ENCODE measurements around the gene KRTAP19-2. TPM values are rescaled to one million over a fixed set of nuclear protein-coding genes. Genes with fewer than 3 reads are reported as not detected.

The KRTAP19-2 gene
- total RNA-seq, 1 experiment from 2014 or later, result not detected

Small RNA genes lying within 50 kb of the gene (small RNA-seq; reads per million reads assigned to genes)
- gene AP000567.1, result not detected
- not detected for gene KRTAP19-10P
- gene KRTAP19-11P, result not detected
- not detected for gene KRTAP19-9P

Other genes with a start within 250 kb of the KRTAP19-2 start
- gene KRTAP24-1, start 204.5 kb downstream of the KRTAP19-2 start, total RNA-seq (2014; rRNA removed; shearing (Covaris generic)), result not detected in 2 replicates
- not detected in 2 replicates for gene KRTAP25-1, start 197.9 kb downstream of the KRTAP19-2 start, total RNA-seq (2014; rRNA removed; shearing (Covaris generic))
- not detected in 2 replicates for gene KRTAP26-1, start 167.1 kb downstream of the KRTAP19-2 start, total RNA-seq (2014; rRNA removed; shearing (Covaris generic))
- gene KRTAP27-1, start 149.7 kb downstream of the KRTAP19-2 start, total RNA-seq (2014; rRNA removed; shearing (Covaris generic)), result not detected in 2 replicates
- gene KRTAP23-1, start 138.8 kb downstream of the KRTAP19-2 start, total RNA-seq (2014; rRNA removed; shearing (Covaris generic)), result not detected in 2 replicates
- gene KRTAP13-2, start 115.2 kb downstream of the KRTAP19-2 start, total RNA-seq (2014; rRNA removed; shearing (Covaris generic)), result not detected in 2 replicates
- not detected in 2 replicates for gene KRTAP13-1, start 91.4 kb downstream of the KRTAP19-2 start, total RNA-seq (2014; rRNA removed; shearing (Covaris generic))
- gene KRTAP13-3, start 61.5 kb downstream of the KRTAP19-2 start, total RNA-seq (2014; rRNA removed; shearing (Covaris generic)), result not detected in 2 replicates
- not detected in 2 replicates for gene KRTAP13-4, start 57.2 kb downstream of the KRTAP19-2 start, total RNA-seq (2014; rRNA removed; shearing (Covaris generic))
- not detected in 2 replicates for gene KRTAP15-1, start 47.2 kb downstream of the KRTAP19-2 start, total RNA-seq (2014; rRNA removed; shearing (Covaris generic))
- gene KRTAP19-1, start 7.1 kb downstream of the KRTAP19-2 start, total RNA-seq (2014; rRNA removed; shearing (Covaris generic)), result not detected in 2 replicates
- not detected in 2 replicates for gene KRTAP19-3, start 4.6 kb upstream of the KRTAP19-2 start, total RNA-seq (2014; rRNA removed; shearing (Covaris generic))
- not detected in 2 replicates for gene KRTAP19-4, start 9.7 kb upstream of the KRTAP19-2 start, total RNA-seq (2014; rRNA removed; shearing (Covaris generic))
- gene KRTAP19-5, start 14.7 kb upstream of the KRTAP19-2 start, total RNA-seq (2014; rRNA removed; shearing (Covaris generic)), result not detected in 2 replicates
- not detected in 2 replicates for gene KRTAP19-6, start 54.4 kb upstream of the KRTAP19-2 start, total RNA-seq (2014; rRNA removed; shearing (Covaris generic))
- gene KRTAP19-7, start 73.9 kb upstream of the KRTAP19-2 start, total RNA-seq (2014; rRNA removed; shearing (Covaris generic)), result not detected in 2 replicates
- not detected in 2 replicates for gene KRTAP22-2, start 103.0 kb upstream of the KRTAP19-2 start, total RNA-seq (2014; rRNA removed; shearing (Covaris generic))
- gene KRTAP6-3, start 105.0 kb upstream of the KRTAP19-2 start, total RNA-seq (2014; rRNA removed; shearing (Covaris generic)), result not detected in 2 replicates
- gene KRTAP6-2, start 111.5 kb upstream of the KRTAP19-2 start, total RNA-seq (2014; rRNA removed; shearing (Covaris generic)), result not detected in 2 replicates
- gene KRTAP22-1, start 113.7 kb upstream of the KRTAP19-2 start, total RNA-seq (2014; rRNA removed; shearing (Covaris generic)), result not detected in 2 replicates
- not detected in 2 replicates for gene KRTAP6-1, start 126.5 kb upstream of the KRTAP19-2 start, total RNA-seq (2014; rRNA removed; shearing (Covaris generic))
- not detected in 2 replicates for gene KRTAP20-1, start 129.0 kb upstream of the KRTAP19-2 start, total RNA-seq (2014; rRNA removed; shearing (Covaris generic))
- not detected in 2 replicates for gene KRTAP20-4, start 133.2 kb upstream of the KRTAP19-2 start, total RNA-seq (2014; rRNA removed; shearing (Covaris generic))
- gene KRTAP20-2, start 147.8 kb upstream of the KRTAP19-2 start, total RNA-seq (2014; rRNA removed; shearing (Covaris generic)), result not detected in 2 replicates
- gene KRTAP20-3, start 155.4 kb upstream of the KRTAP19-2 start, total RNA-seq (2014; rRNA removed; shearing (Covaris generic)), result not detected in 2 replicates
- gene KRTAP21-3, start 231.3 kb upstream of the KRTAP19-2 start, total RNA-seq (2014; rRNA removed; shearing (Covaris generic)), result not detected in 2 replicates